HG02678 (cell line): ENCODE data around the gene PIK3C3.
A peak's percentile ranks its signal among the peaks of the same experiment; 100 is the strongest.

Experiments used
- ATAC-seq: cut with Tn5 transposase; IDR thresholded peaks from one replicate; pipeline ENCODE4 v1.9.1; 2021; ENCODE audit warnings: mild to moderate bottlenecking, moderate library complexity; ENCODE audit not compliant: unreplicated experiment

PIK3C3 gene

GRCh38 chr18:41954827-41955613 is at the start of gene PIK3C3:
TSS of gene PIK3C3 (plus strand) at chr18:41955234. CDS start at chr18:41955292, 58 bp downstream.
- ATAC-seq = peak; percentile 99

- ATAC-seq = no peak
Measured at GRCh38 chr18:41905786-41906527, 49.1 kb upstream of the PIK3C3 start.

- ATAC-seq = peak; percentile 84
Measured at GRCh38 chr18:41906528-41907146, 48.4 kb upstream of the PIK3C3 start.

- no peak for ATAC-seq
Measured at GRCh38 chr18:41917181-41917580, 37.9 kb upstream of the PIK3C3 start.

- no peak for ATAC-seq
Measured at GRCh38 chr18:41921770-41922169, 33.3 kb upstream of the PIK3C3 start.

- ATAC-seq = no peak
Measured at GRCh38 chr18:41922176-41922575, 32.9 kb upstream of the PIK3C3 start.

GRCh38 chr18:41922841-41923240 is 32.2 kb upstream of the PIK3C3 start:
- ATAC-seq = no peak

- ATAC-seq = no peak
Measured at GRCh38 chr18:41923446-41923845, 31.6 kb upstream of the PIK3C3 start.

- ATAC-seq = no peak
Measured at GRCh38 chr18:41928581-41928980, 26.5 kb upstream of the PIK3C3 start.

GRCh38 chr18:41932899-41933298 is 22.1 kb upstream of the PIK3C3 start:
- ATAC-seq = no peak

GRCh38 chr18:41933778-41934177 is 21.3 kb upstream of the PIK3C3 start:
- ATAC-seq = no peak

GRCh38 chr18:41936471-41937134 is 18.4 kb upstream of the PIK3C3 start:
- no peak for ATAC-seq

- ATAC-seq = no peak
Measured at GRCh38 chr18:41938445-41938844, 16.6 kb upstream of the PIK3C3 start.

- no peak for ATAC-seq
Measured at GRCh38 chr18:41939326-41939725, 15.7 kb upstream of the PIK3C3 start.

- no peak for ATAC-seq
Measured at GRCh38 chr18:41940506-41941215, 14.4 kb upstream of the PIK3C3 start.

- no peak for ATAC-seq
Measured at GRCh38 chr18:41942254-41942653, 12.8 kb upstream of the PIK3C3 start.

- ATAC-seq = no peak
Measured at GRCh38 chr18:41948544-41949110, 6.4 kb upstream of the PIK3C3 start.

- no peak for ATAC-seq
Measured at GRCh38 chr18:41949206-41949920, 5.7 kb upstream of the PIK3C3 start.

GRCh38 chr18:41955688-41956087 is 654 bp downstream of the PIK3C3 start:
- no peak for ATAC-seq

GRCh38 chr18:41959045-41959444 is 4.0 kb downstream of the PIK3C3 start:
- no peak for ATAC-seq
